CD4-positive, CD25-positive, alpha-beta regulatory T cell (primary cell): ENCODE measurements around the gene CASKIN2. TPM values are rescaled to one million over a fixed set of nuclear protein-coding genes. Genes with fewer than 3 reads are reported as not detected.

Experiments used
- ATAC-seq, 2 donors: fragments of 150-1000 bp; cut with Tn5 transposase; one replicate each; pipeline ENCODE4 v1.10.0; 2021; ENCODE audit warnings: low read depth in 2 of 2, moderate number of reproducible peaks in 2 of 2, moderate library complexity in 1 of 2
- DNase-seq, 3 donors: peaks; one replicate each; pipeline versions ENCODE4 v3.0.0 to v3.0.0-alpha.2; 2012 to 2022; ENCODE audit warnings: mixed read lengths in 1 of 3
- H3K27ac ChIP-seq: one replicate; pipeline ENCODE4 v1.7.0; 2013; ENCODE audit warnings: mild to moderate bottlenecking, low read length; ENCODE audit not compliant: insufficient read depth, poor library complexity, severe bottlenecking
- H3K27me3 ChIP-seq: one replicate; pipeline ENCODE4 v1.7.0; 2013; ENCODE audit warnings: low read length; ENCODE audit not compliant: control insufficient read depth, insufficient read depth
- H3K36me3 ChIP-seq: one replicate; pipeline ENCODE4 v1.7.0; 2013; ENCODE audit warnings: mild to moderate bottlenecking, low read length, moderate library complexity; ENCODE audit not compliant: control insufficient read depth, insufficient read depth
- H3K4me1 ChIP-seq: 2 replicates; pipeline ENCODE4 v1.7.0; 2013; ENCODE audit warnings: mild to moderate bottlenecking, low read length; ENCODE audit not compliant: insufficient read depth, control insufficient read depth, poor library complexity, severe bottlenecking
- H3K4me3 ChIP-seq: one replicate; pipeline ENCODE4 v1.7.0; 2013; ENCODE audit warnings: low read depth, mild to moderate bottlenecking, low read length, moderate library complexity
- H3K9me3 ChIP-seq, 2 experiments: 1 replicate in 1 of 2; 2 replicates in 1 of 2; pipeline ENCODE4 v1.7.0; 2013; ENCODE audit warnings: low read length in 2 of 2, mild to moderate bottlenecking in 1 of 2, moderate library complexity in 1 of 2; ENCODE audit not compliant: control insufficient read depth in 2 of 2
- H3K27ac Mint-ChIP-seq, 3 donors: one replicate each; pipeline ENCODE4 v1.8.0; 2020 to 2022; ENCODE audit warnings: mild to moderate bottlenecking in 3 of 3, mixed read lengths in 3 of 3, moderate library complexity in 2 of 3
- H3K27me3 Mint-ChIP-seq: one replicate; pipeline ENCODE4 v1.8.0; 2022; ENCODE audit warnings: mild to moderate bottlenecking, mixed read lengths
- H3K36me3 Mint-ChIP-seq: one replicate; pipeline ENCODE4 v1.8.0; 2020; ENCODE audit warnings: mixed read lengths
- H3K4me1 Mint-ChIP-seq, 4 donors: one replicate each; pipeline ENCODE4 v1.8.0; 2020 to 2022; ENCODE audit warnings: mixed read lengths in 4 of 4, mild to moderate bottlenecking in 1 of 4
- H3K4me3 Mint-ChIP-seq, 4 donors: one replicate each; pipeline ENCODE4 v1.8.0; 2020 to 2022; ENCODE audit warnings: mild to moderate bottlenecking in 4 of 4, mixed read lengths in 4 of 4, moderate library complexity in 3 of 4
- H3K9me3 Mint-ChIP-seq, 7 donors: one replicate each; pipeline ENCODE4 v1.8.0; 2020 to 2022; ENCODE audit warnings: mixed read lengths in 7 of 7, mild to moderate bottlenecking in 3 of 7, moderate library complexity in 2 of 7
- polyA plus RNA-seq, 4 donors: library from polyadenylated mRNA; unstranded; fragments of 300-500 nt; fragmentation: Illumina TruSeq; gene quantifications; one replicate each; pipeline ENCODE4 v1.2.3, GENCODE V29; 2021
- total RNA-seq: library from RNA; stranded (reverse); gene quantifications from one replicate; pipeline ENCODE4 v1.2.3, GENCODE V29; 2022

Gene CASKIN2
- total and polyA plus RNA-seq, 5 donors from 2014 or later, result 0.24 to 0.44 TPM; not detected in 3

GRCh38 chr17:75531721-75532072, 16.4 kb upstream of the CASKIN2 start:
- H3K9me3 ChIP-seq, result no peaks in the 10 kb centered on the region
- H3K36me3 Mint-ChIP-seq, result peaks cover 4% of the 10 kb centered on the region
- no peaks in the 10 kb centered on the region for H3K27me3 ChIP-seq
- H3K4me1 Mint-ChIP-seq, result peaks cover 0 to 35% (median 24%) of the 10 kb centered on the region in 4 donors
- no peak for ATAC-seq
- no peaks in the 10 kb centered on the region for H3K27me3 Mint-ChIP-seq
- H3K27ac Mint-ChIP-seq, result no peak overlapping the region
- H3K4me3 ChIP-seq, result no peak overlapping the region
- no peak overlapping the region for H3K4me3 Mint-ChIP-seq
- DNase-seq, result no peak
- H3K9me3 Mint-ChIP-seq, result no peaks in the 10 kb centered on the region
- H3K27ac ChIP-seq, result no peak overlapping the region
- peaks cover 14% of the 10 kb centered on the region for H3K4me1 ChIP-seq
- no peaks in the 10 kb centered on the region for H3K36me3 ChIP-seq

GRCh38 chr17:75530837-75531720, 15.7 kb upstream of the CASKIN2 start:
- Mint-ChIP-seq H3K27ac (no peak overlapping the region), H3K4me1 (peaks cover 0 to 37% (median 28%) of the 10 kb centered on the region in 4 donors), H3K27me3 (no peaks in the 10 kb centered on the region), H3K9me3 (no peaks in the 10 kb centered on the region), H3K36me3 (peaks cover 4% of the 10 kb centered on the region), H3K4me3 (peak overlapping the region in 1 of 4 donors; percentile 12)
- Histone ChIP-seq H3K4me3 (no peak overlapping the region), H3K27me3 (no peaks in the 10 kb centered on the region), H3K4me1 (peaks cover 20% of the 10 kb centered on the region), H3K9me3 (no peaks in the 10 kb centered on the region), H3K27ac (no peak overlapping the region), H3K36me3 (no peaks in the 10 kb centered on the region)
- ATAC-seq, result no peak
- DNase-seq, result no peak

- peaks cover 7% of the 10 kb centered on the region for H3K36me3 ChIP-seq
- no peaks in the 10 kb centered on the region for H3K9me3 ChIP-seq
- Mint-ChIP-seq H3K4me3 (peak overlapping the region; percentile 76 to 93 (median 88)), H3K36me3 (peaks cover 3% of the 10 kb centered on the region), H3K27ac (no peak overlapping the region), H3K4me1 (peaks cover 0 to 14% (median 10%) of the 10 kb centered on the region in 4 donors), H3K9me3 (no peaks in the 10 kb centered on the region), H3K27me3 (no peaks in the 10 kb centered on the region)
- ATAC-seq, result no peak
- peak overlapping the region; percentile 24 for H3K4me3 ChIP-seq
- H3K4me1 ChIP-seq, result peaks cover 19% of the 10 kb centered on the region
- H3K27ac ChIP-seq, result no peak overlapping the region
- no peak for DNase-seq
- no peaks in the 10 kb centered on the region for H3K27me3 ChIP-seq
Measured at GRCh38 chr17:75526555-75527270, 11.4 kb upstream of the CASKIN2 start.

GRCh38 chr17:75525806-75526554, 10.6 kb upstream of the CASKIN2 start:
- Histone ChIP-seq H3K27me3 (no peaks in the 10 kb centered on the region), H3K4me1 (peaks cover 19% of the 10 kb centered on the region), H3K27ac (no peak overlapping the region), H3K36me3 (peaks cover 11% of the 10 kb centered on the region), H3K9me3 (no peaks in the 10 kb centered on the region), H3K4me3 (peak overlapping the region; percentile 24)
- Mint-ChIP-seq H3K4me1 (peaks cover 0 to 14% (median 10%) of the 10 kb centered on the region in 4 donors), H3K27me3 (no peaks in the 10 kb centered on the region), H3K4me3 (peak overlapping the region; percentile 84 to 93 (median 88)), H3K36me3 (peaks cover 3% of the 10 kb centered on the region), H3K9me3 (no peaks in the 10 kb centered on the region), H3K27ac (no peak overlapping the region)
- no peak for ATAC-seq
- DNase-seq, result peak in 1 of 3 donors; percentile 21

GRCh38 chr17:75524970-75525805, 9.9 kb upstream of the CASKIN2 start, which contains the start of gene LLGL2:
Gene LLGL2, plus strand, starts transcription at chr17:75525697. Its CDS starts 17,730 bp downstream, at chr17:75543427.
- H3K36me3 Mint-ChIP-seq, result peaks cover 3% of the 10 kb centered on the region
- Histone ChIP-seq H3K9me3 (no peaks in the 10 kb centered on the region), H3K27ac (peak within 1 kb of the TSS; percentile 66), H3K4me1 (peaks cover 19% of the 10 kb centered on the region), H3K27me3 (no peaks in the 10 kb centered on the region), H3K36me3 (peaks cover 11% of the 10 kb centered on the region), H3K4me3 (peak within 1 kb of the TSS; percentile 24)
- no peaks in the 10 kb centered on the region for H3K27me3 Mint-ChIP-seq
- no peaks in the 10 kb centered on the region for H3K9me3 Mint-ChIP-seq
- peak within 1 kb of the TSS in 1 of 3 donors; percentile 65 for H3K27ac Mint-ChIP-seq
- H3K4me3 Mint-ChIP-seq, result peak within 1 kb of the TSS; percentile 84 to 93 (median 88)
- ATAC-seq, result peak; percentile 89 to 94
- peak; percentile 84 to 89 (median 89) for DNase-seq
- peaks cover 0 to 14% (median 10%) of the 10 kb centered on the region in 4 donors for H3K4me1 Mint-ChIP-seq

GRCh38 chr17:75524269-75524969, 9.1 kb upstream of the CASKIN2 start:
- Mint-ChIP-seq H3K9me3 (no peaks in the 10 kb centered on the region), H3K27ac (peak overlapping the region in 1 of 3 donors; percentile 65), H3K4me3 (peak overlapping the region; percentile 73 to 85 (median 80)), H3K27me3 (no peaks in the 10 kb centered on the region), H3K4me1 (peaks cover 0 to 18% (median 10%) of the 10 kb centered on the region in 4 donors), H3K36me3 (peaks cover 3% of the 10 kb centered on the region)
- no peaks in the 10 kb centered on the region for H3K9me3 ChIP-seq
- H3K36me3 ChIP-seq, result peaks cover 11% of the 10 kb centered on the region
- no peaks in the 10 kb centered on the region for H3K27me3 ChIP-seq
- peaks cover 19% of the 10 kb centered on the region for H3K4me1 ChIP-seq
- ATAC-seq (no peak), DNase-seq (no peak)
- H3K27ac ChIP-seq, result peak overlapping the region; percentile 66
- H3K4me3 ChIP-seq, result no peak overlapping the region
